Esophagus muscularis mucosa (tissue), 3 donors: ENCODE measurements around the gene MAP3K4.
"Not testable (repeated sequence)": the region's sequence is repeated elsewhere in the genome, so short reads cannot be mapped to it uniquely, and the experiment has no call there.

Experiments
- POLR2AphosphoS5 ChIP-seq, 2 donors: sonication (generic); formaldehyde crosslinking; IDR thresholded peaks; one replicate each; pipeline ENCODE4 v1.6.1; 2017; ENCODE audit warnings: antibody characterized with exemption in 2 of 2
- TF ChIP-seq, protein P1 (sequence below), 3 experiments: fragments of 200-600 bp in 2 of 3; fragments of 450-650 bp in 1 of 3; sonication (generic) in 2 of 3; IDR thresholded peaks; one replicate each; pipeline ENCODE4 v1.5.1; 2017 to 2019; ENCODE audit warnings: antibody characterized with exemption in 3 of 3, mild to moderate bottlenecking in 2 of 3, moderate library complexity in 1 of 3

GRCh38 chr6:160975961-160976360, 15.6 kb upstream of the MAP3K4 start:
- TF ChIP-seq, protein P1, sequence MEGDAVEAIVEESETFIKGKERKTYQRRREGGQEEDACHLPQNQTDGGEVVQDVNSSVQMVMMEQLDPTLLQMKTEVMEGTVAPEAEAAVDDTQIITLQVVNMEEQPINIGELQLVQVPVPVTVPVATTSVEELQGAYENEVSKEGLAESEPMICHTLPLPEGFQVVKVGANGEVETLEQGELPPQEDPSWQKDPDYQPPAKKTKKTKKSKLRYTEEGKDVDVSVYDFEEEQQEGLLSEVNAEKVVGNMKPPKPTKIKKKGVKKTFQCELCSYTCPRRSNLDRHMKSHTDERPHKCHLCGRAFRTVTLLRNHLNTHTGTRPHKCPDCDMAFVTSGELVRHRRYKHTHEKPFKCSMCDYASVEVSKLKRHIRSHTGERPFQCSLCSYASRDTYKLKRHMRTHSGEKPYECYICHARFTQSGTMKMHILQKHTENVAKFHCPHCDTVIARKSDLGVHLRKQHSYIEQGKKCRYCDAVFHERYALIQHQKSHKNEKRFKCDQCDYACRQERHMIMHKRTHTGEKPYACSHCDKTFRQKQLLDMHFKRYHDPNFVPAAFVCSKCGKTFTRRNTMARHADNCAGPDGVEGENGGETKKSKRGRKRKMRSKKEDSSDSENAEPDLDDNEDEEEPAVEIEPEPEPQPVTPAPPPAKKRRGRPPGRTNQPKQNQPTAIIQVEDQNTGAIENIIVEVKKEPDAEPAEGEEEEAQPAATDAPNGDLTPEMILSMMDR (IDR thresholded peaks at IDR 0.05): not testable (repeated sequence)
- TF ChIP-seq POLR2AphosphoS5 (IDR thresholded peaks at IDR 0.05): not testable (repeated sequence)
